PC-3 (cell line): ENCODE results near the gene UBXN6.

Experiments used
- CTCF ChIP-seq: fragments of 300-600 bp; sonication (generic); conservative IDR thresholded peaks from 2 replicates; pipeline ENCODE4 v1.5.1; 2017; ENCODE audit warnings: antibody characterized with exemption, low read depth, mild to moderate bottlenecking, low read length
- EZH2 ChIP-seq: fragments of 300-600 bp; sonication (generic); IDR thresholded peaks from one replicate; pipeline ENCODE4 v1.6.1; 2017; ENCODE audit warnings: antibody characterized with exemption, mild to moderate bottlenecking, low read length; ENCODE audit not compliant: unreplicated experiment

- no peak for TF ChIP-seq CTCF
- no peak for TF ChIP-seq EZH2
Measured at GRCh38 chr19:4432918-4433506, 24.6 kb downstream of the UBXN6 start.
